A673 (cell line): ENCODE results near the gene BMPR1A. TPM values are rescaled to one million over a fixed set of nuclear protein-coding genes. Genes with fewer than 3 reads are reported as not detected.

Source experiments
- BruUV-seq: library from RNA; stranded (reverse); fragments of 400-500 nt; replicated peaks from 2 replicates; lab custom pipeline; 2021; lab: Mats Ljungman, UMichigan
- CTCF ChIA-PET: fragments of 300-600 bp; sonication (Branson Sonifier 250); formaldehyde crosslinking; loops from one replicate; lab custom pipeline; 2022; ENCODE audit warnings: antibody characterized with exemption; lab: Charles Lee
- POLR2A ChIA-PET: fragments of 300-600 bp; sonication (Branson Sonifier 250); formaldehyde crosslinking; loops from one replicate; lab custom pipeline; 2022; ENCODE audit warnings: antibody characterized with exemption; ENCODE audit not compliant: low non-redundant PET; lab: Charles Lee
- DNase-seq: peaks from one replicate; pipeline ENCODE4 v3.0.0-alpha.2; 2015; ENCODE audit warnings: low spot score
- H3K27ac ChIP-seq: fragments of 200-600 bp; sonication (generic); 2 replicates; pipeline ENCODE4 v1.5.1; 2016; ENCODE audit warnings: mixed run types, low read depth, mild to moderate bottlenecking, mixed read lengths, antibody characterized with exemption, low read length; ENCODE audit not compliant: poor library complexity, severe bottlenecking
- H3K27me3 ChIP-seq: fragments of 200-600 bp; sonication (generic); replicated peaks from 2 replicates; pipeline ENCODE4 v1.6.1; 2017; ENCODE audit warnings: mixed run types, low read depth, mild to moderate bottlenecking, mixed read lengths, antibody characterized with exemption, low read length; ENCODE audit not compliant: insufficient read depth, poor library complexity
- H3K36me3 ChIP-seq: fragments of 200-600 bp; sonication (generic); 2 replicates; pipeline ENCODE4 v1.6.1; 2016; ENCODE audit warnings: mixed run types, mild to moderate bottlenecking, mixed read lengths, antibody characterized with exemption, low read length; ENCODE audit not compliant: insufficient read depth, poor library complexity, severe bottlenecking
- H3K4me1 ChIP-seq: fragments of 200-600 bp; sonication (generic); 2 replicates; pipeline ENCODE4 v1.6.1; 2017; ENCODE audit warnings: mixed run types, mild to moderate bottlenecking, mixed read lengths, antibody characterized with exemption, low read length; ENCODE audit not compliant: insufficient read depth, poor library complexity, severe bottlenecking
- H3K4me3 ChIP-seq: fragments of 200-600 bp; sonication (generic); 2 replicates; pipeline ENCODE4 v1.5.1; 2016; ENCODE audit warnings: low read depth, mixed run types, mild to moderate bottlenecking, mixed read lengths, low read length; ENCODE audit not compliant: poor library complexity, severe bottlenecking
- H3K9me3 ChIP-seq: fragments of 200-600 bp; sonication (generic); 2 replicates; pipeline ENCODE4 v1.6.1; 2016; ENCODE audit warnings: mixed run types, low read depth, mild to moderate bottlenecking, mixed read lengths, antibody characterized with exemption, low read length; ENCODE audit not compliant: poor library complexity, severe bottlenecking
- CTCF ChIP-seq: fragments of 300-800, 200-600 bp; sonication (generic); conservative IDR thresholded peaks from 2 replicates; pipeline ENCODE4 v1.5.1; 2017; ENCODE audit warnings: low read depth, mild to moderate bottlenecking, antibody characterized with exemption, low read length, moderate library complexity, mixed read lengths
- EZH2 ChIP-seq: fragments of 200-600 bp; sonication (generic); IDR thresholded peaks from 2 replicates; pipeline ENCODE4 v1.6.1; 2017; ENCODE audit warnings: borderline replicate concordance, low read depth, mild to moderate bottlenecking, mixed read lengths, antibody characterized with exemption, low read length; ENCODE audit not compliant: poor library complexity, severe bottlenecking
- intact Hi-C: fragments of 100-400 bp; cut with micrococcal nuclease; formaldehyde crosslinking; loops from one replicate; pipeline ENCODE4 v1.10.0; 2022; ENCODE audit not compliant: unreplicated experiment
- total RNA-seq: library from RNA; stranded (reverse); gene quantifications from 2 replicates; pipeline ENCODE4 v1.2.3, GENCODE V29; 2021

The BMPR1A gene
- total RNA-seq, 1 experiment from 2014 or later, result 136 TPM

- no peak overlapping the region for H3K27ac ChIP-seq
- BruUV-seq, result no TSS peak
- peaks cover 62% of the 10 kb centered on the region for H3K36me3 ChIP-seq
- no peak for DNase-seq
- H3K27me3 ChIP-seq, result no peaks in the 10 kb centered on the region
- CTCF ChIA-PET, result no interaction called here
- H3K4me3 ChIP-seq, result no peak overlapping the region
- intact Hi-C loops, result no loop called here
- peaks cover 9% of the 10 kb centered on the region for H3K9me3 ChIP-seq
- POLR2A ChIA-PET, result no interaction called here
- no peaks in the 10 kb centered on the region for H3K4me1 ChIP-seq
- TF ChIP-seq CTCF (no peak), EZH2 (no peak)
These were observed 149.0 kb downstream of the BMPR1A start for GRCh38 chr10:86905429-86905828.

GRCh38 chr10:86914734-86915133 lies 158.3 kb downstream of the BMPR1A start:
- H3K4me3 ChIP-seq, result no peak overlapping the region
- peaks cover 12% of the 10 kb centered on the region for H3K4me1 ChIP-seq
- TF ChIP-seq CTCF (no peak), EZH2 (no peak)
- no peaks in the 10 kb centered on the region for H3K27me3 ChIP-seq
- no peak for DNase-seq
- ChIA-PET POLR2A (no interaction called here), CTCF (no interaction called here)
- H3K27ac ChIP-seq, result no peak overlapping the region
- no TSS peak for BruUV-seq
- H3K9me3 ChIP-seq, result no peaks in the 10 kb centered on the region
- intact Hi-C loops, result loop anchor here (5.0 kb wide), 1 partner anchor 202 kb away; no protein-coding TSS in a partner anchor
- peaks cover 64% of the 10 kb centered on the region for H3K36me3 ChIP-seq

- peak; percentile 77 for DNase-seq
- Histone ChIP-seq H3K27ac (peak overlapping the region; percentile 67), H3K27me3 (no peaks in the 10 kb centered on the region), H3K36me3 (peaks cover 83% of the 10 kb centered on the region), H3K9me3 (no peaks in the 10 kb centered on the region), H3K4me1 (peaks cover 12% of the 10 kb centered on the region), H3K4me3 (no peak overlapping the region)
- BruUV-seq, result no TSS peak
- ChIA-PET POLR2A (interaction anchor here (0.6 kb wide), 1 partner anchor 160 kb away, joined by 3 read pairs; no protein-coding TSS in a partner anchor), CTCF (no interaction called here)
- intact Hi-C loops, result loop anchor here (5.0 kb wide), 1 partner anchor 206 kb away; no protein-coding TSS in a partner anchor
- TF ChIP-seq EZH2, result no peak
- TF ChIP-seq CTCF, result no peak
These were observed 161.6 kb downstream of the BMPR1A start for GRCh38 chr10:86918022-86918471.
